ENCODE results near the gene PPP4R2.
"Not testable (repeated sequence)": the region's sequence is repeated elsewhere in the genome, so short reads cannot be mapped to it uniquely, and the experiment has no call there.

The PPP4R2 gene

DNA sequence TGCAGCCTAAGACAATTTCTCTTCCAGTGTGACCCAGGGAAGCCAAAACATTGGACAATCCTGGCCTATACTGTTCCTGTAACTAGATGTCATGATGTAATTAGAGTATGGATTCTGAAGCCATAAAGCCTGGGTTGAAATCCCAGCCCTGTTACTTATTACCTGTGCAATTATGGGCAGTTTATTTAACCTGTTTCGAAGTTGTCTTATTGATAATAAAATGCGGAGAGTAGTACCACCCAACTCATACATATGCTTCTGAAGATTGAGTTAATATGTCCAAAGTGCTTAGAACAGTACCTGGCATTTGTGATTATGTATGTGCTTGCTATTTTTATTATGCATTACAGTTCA, 30.1 kb downstream of the PPP4R2 start:
- no peak for DNase-seq

DNA sequence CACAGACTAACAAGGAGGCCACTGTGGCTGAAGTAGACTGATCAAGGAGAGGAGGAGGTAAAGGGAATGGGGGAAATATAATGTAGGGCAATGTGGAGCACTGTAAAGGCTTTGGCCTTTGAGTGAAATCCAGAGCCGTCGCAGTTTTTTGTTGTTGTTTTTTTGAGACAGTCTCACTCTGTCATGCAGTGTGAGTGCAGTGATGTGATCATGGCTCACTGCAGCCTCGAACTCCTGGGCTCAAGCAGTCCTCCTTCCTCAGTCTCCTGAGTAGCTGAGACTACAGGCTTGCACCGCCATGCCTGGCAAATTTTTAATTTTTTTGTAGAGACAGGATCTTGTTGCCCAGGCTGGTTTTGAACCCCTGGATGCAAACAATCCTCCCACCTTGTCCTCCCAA, 32.2 kb downstream of the PPP4R2 start:
- no peak for DNase-seq

DNA sequence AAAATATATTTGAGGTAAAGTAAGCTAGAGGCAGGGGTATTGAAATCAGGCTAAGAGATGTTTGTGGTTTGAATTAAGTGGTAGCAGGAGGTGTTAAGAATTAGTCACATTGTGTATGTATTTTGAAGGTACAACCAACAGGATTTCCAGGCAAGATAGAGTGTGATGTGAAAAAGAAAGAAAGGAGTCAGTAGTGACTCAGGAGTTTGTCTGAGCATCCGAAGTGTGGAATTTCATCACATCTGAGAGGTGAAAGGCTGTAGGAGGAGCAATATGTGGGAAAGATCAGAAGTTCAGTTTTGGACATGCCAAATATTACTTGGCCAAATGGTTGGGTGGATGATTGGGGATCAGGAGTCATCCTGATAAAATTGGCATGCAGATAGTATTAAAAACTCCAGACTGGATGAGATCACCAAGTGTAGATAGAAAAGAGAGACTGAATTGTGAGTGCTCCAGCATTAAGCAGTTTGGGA, 32.7 kb downstream of the PPP4R2 start:
- DNase-seq: no peak

DNA sequence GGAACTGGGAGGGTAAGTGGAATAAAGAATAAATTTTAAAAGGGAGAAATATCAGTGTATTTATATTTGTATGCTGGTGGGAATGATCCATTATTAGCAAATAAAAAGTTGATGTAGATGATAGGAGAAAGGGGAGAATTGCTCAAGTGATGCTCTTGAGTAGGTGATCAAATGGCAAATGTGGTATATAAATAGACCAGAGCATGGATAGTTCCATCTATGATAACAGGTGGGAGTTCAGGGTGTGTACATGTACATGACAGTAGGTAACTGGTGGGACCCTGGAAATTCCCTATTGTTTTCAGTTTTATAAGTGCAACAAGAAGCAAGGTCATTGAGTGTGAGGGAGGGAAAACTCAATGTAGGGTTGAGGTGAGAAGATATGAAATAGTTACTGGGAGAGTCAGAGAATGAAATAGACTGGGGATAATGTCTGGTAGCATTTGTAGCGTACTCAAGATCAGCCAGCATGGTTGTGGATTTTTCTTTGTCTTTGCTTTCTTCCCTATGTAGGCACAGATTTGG, 33.5 kb downstream of the PPP4R2 start:
- no peak for DNase-seq

DNA sequence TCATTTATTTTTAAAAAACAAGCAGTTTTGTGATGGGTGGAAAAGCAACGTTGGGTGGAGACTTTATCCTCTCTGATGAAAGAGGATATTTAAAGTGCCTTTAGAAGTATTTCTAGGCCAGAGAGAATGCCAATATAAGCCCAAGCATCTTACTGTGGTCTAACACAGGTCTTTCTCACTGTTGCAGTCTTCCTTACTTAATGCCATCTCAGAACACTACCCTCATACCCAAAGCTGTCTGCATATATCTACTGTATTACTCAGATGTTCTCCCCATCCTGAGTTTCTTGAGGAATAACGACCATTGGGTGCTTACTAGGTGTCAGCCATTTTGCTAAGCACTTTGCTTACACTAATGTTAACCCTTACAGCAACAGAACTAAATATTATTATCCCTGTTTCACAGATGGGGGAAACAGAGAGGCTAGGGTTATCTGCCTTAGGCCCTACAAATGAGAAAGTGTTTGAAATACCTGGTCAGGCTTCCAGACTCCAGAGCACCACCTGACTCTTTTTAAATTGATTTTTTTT, 35.0 kb downstream of the PPP4R2 start:
- no peak for DNase-seq

DNA sequence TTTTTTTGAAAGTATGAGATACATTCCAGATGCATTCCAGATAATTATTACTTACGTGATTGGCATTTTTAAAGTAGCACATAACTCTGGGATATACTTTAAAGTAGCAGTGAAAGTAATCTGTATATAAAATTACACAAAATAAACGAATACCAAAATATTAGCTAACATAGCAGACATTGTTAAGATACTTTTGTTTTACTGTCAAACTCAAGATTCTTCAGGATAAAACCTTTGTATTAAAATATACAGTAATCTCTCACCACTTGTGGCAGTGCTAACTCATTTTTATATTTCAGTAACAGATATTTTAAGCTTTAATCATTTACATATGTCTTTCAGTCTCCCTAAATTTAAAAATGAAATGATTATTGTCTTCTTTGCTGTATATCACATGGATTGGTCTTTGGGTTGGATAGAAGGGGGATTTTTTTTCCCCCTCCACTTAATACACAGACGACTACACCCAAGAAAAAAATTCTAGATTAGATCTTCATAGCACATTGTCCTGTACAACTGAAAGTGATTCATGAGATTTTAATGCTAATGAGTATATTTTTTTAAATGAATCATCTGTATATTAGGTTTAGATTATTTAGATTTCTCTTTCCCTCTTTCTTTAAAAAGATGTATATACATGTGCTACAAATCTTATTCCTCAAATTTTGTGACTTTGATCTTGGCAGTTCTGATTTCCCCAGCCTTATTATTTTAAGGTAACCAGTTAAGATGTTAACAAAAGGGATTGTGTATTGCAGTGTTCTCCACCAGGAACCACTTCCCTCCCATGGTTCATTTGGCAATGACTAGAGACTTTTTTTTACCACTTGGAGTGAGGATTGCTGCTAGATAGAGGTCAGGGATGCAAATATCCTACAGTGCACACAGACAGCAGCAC, 40.3 kb downstream of the PPP4R2 start:
- DNase-seq: no peak

DNA sequence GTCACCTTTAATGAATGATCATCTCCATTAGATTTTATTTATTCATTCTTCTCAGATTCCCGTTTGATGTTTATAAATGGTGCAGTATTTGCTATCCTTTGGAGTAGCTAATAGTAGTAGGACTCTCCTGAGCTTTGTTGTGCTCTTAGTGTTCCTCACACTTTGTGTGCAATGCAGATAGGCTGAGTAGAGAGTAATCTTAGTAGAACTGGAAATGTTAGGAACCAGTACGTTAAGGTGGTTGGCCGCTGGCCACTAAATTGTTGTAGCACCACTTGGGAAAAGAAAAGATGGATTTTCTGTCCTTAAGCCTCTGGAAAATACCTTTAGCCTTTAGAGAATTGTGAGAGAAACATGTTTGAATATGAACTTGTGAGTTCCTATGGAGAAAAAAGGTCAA, 44.9 kb downstream of the PPP4R2 start:
- DNase-seq: no peak

DNA sequence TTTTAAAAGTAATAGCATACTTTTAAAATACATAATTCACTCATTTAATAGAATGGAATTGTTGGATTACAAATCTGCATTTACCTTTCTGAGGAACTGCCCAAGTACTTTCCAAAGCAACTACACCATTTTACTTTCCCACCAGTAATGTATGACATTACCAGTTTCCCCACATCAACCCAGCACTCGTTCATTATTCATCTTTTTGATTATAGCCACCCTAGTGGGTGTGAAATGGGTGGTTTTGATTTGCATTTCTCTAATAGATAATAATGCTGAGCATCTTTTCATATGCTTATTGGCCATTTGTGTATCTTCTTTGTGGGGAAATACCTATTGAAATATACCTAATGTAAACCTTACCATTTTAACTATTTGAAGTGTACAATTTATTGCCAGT, 46.8 kb downstream of the PPP4R2 start:
- DNase-seq: no peak

DNA sequence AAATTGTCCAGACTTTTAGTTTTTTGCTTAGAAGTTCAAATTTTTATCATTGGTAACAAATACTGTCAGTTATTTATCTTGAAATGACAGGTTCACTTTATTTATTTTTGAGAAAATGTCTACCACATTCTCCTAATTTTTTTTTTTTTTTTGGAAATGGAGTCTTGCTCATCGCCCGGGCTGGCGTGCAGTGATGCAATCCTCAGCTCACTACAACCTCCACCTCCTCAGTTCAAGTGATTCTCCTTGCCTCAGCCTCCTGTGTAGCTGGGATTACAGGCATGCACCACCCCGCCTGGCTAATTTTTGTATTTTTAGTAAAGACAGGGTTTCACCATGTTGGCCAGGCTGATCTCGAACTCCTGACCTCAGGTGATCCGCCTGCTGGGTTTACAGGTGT, 48.8 kb downstream of the PPP4R2 start:
- DNase-seq: no peak

DNA sequence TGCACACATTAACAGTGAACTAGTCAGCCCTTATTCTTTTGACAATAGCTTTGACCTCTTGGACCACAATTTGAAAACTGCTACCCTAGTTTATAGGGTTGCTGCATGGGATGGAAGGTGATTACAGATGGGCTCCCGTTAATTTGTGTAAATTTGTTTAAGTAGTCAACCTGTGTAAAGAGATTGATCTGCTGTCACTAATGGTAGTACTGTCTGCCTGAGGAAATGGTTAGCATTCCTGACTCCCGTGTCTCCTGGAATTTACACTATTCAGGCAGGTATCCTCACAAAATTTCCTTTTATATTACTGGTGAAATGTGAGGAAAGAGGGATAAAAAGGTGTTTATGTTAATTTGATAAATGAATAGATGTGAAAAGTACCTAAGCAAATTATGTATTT, 49.6 kb downstream of the PPP4R2 start:
- no peak for DNase-seq

DNA sequence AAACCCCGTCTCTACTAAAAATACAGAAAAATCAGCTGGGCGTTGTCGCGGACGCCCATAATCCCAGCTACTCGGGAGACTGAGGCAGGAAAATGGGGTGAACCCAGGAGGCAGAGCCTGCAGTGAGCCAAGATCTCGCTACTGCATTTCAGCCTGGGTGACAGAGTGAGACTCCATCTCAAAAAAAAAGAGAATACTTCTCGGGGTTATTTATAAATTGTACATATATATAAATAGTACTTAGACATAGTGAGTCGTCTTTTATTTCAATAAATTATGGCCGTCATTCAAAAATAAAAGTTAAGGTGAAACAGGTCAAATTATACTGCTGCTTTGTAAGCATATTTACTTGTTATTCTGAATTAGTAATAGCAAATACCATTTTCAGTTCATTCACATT, 52.7 kb downstream of the PPP4R2 start:
- no peak for DNase-seq

DNA sequence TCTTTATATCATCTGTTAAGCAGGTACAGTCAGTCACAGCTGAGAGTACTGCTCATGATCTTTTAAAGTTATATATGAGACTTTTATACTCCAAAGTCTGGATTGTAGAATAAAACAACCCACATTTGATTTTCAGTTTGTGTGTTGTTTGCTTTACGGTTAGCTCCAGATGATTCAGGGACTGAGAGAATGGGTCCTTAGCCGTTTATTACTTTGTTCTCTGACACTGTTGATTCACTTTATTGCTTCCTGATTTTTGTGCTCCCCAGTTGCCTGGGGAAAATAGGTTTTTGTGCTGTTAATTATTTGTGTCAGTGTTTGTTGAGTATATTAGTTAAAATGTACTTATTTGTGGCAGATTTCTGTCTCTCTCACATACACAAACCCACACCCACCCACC, 56.2 kb downstream of the PPP4R2 start:
- DNase-seq: no peak

DNA sequence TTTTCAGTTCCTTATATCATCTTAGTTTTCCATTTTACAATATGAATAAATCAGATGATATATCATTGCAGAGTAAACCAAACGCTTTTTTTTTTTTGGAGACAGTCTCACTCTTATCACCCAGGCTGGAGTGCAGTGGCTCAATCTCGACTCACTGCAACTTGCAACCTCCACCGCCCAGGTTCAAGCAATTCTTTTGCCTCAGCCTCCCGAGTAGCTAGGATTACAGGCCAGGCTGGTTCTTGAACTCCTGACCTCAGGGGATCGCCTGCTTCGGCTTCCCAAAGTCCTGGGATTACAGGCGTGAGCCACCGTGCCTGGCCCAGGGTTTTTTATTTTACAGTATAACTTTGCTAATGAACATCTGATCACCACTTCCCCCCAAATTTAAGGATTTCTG, 59.0 kb downstream of the PPP4R2 start:
- DNase-seq: no peak

DNA sequence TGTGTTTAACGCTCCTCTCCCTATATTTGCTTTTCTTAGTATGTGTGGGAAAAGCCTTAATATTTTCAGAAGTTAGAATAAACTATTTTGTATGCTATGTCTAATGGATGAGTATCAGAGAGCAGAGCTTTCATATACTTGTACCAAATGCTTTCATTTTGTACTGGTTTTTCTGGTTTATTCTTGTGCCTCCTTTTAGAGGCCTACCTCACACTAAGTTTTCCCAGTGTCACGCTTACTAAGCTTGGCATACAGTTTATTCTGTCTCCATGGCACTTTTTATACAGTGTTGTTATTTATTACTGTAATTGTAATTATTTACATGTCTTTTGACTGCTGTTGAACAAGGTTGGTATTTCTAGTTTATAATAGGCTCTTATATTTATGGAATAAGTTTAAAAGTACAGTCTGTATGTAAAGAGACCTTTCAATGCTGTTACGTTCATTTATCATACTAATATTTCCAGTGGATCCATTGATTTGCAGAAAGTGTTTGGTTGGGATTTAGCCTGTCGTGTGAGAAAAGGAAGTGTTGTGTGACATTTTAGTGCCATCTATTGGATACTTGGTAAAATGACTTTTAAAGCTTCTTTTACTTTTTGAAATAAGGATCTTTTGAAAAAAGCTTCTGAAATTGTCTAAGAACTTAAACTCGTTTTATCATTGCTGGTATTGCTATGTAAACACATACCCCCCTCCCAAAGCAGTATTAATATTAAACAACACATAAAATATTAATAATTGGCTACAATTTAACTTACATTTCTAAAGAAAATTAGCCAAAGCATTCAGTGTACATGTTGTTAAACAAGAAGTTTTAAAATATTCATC, 59.6 kb downstream of the PPP4R2 start:
- DNase-seq: no peak

DNA sequence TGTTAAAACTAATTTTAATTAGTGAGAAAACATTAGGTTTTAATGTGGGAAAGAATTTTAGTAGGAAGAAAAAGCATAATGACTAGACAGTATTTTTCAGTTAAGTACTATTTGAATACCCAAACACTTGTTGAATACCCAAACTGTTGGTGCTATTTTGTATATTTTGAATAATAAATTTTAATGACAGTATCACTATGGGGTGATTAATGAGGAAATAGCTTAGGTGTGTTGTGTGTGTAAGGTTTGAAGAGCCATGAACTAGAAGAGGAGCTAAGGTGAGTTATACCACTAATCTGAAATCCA, 60.2 kb downstream of the PPP4R2 start:
- no peak for DNase-seq

DNA sequence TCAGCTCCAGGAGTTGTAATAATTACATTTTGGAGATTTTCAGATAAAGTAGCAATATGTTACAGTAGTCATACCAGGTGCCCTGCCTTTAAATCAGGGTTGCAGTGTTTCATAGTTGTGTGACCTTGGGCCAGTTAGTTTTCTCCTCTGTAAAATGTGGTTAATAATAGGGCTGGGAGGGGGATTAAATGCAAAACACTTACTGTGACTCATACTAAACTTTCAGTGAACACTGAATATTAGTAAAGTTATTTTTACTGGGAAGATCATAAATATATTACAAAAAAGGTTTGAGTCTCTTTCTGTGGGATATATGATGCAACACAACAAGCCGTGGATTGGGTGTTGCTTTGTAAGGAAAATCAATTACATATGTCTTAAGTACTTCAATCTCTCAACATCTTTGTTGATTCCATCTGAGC, 63.7 kb downstream of the PPP4R2 start:
- no peak for DNase-seq

DNA sequence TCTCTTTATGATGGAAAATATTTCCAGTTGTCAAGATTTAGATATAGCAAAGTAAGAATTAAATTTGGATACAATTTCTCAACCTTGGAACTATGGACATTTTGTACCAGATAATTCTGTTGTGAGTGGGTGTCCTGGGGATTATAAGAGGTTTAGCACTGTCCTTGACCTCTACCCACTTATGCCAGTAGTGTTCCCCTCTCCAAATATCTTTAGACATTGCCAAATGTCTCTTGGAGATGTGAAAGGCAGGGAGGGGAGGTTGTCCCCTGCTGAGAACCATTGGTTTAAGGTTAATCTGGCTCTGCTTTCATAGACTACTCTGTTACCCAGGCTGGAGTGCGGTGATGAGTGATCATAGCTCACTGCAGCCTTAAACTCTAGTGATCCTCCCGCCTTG, 64.8 kb downstream of the PPP4R2 start, which contains the start of gene EBLN2:
Gene EBLN2, plus strand, starts transcription at position 244 of the 400 bp plus-strand sequence. CDS start 423 bp downstream, outside the sequence.
- DNase-seq: no peak

DNA sequence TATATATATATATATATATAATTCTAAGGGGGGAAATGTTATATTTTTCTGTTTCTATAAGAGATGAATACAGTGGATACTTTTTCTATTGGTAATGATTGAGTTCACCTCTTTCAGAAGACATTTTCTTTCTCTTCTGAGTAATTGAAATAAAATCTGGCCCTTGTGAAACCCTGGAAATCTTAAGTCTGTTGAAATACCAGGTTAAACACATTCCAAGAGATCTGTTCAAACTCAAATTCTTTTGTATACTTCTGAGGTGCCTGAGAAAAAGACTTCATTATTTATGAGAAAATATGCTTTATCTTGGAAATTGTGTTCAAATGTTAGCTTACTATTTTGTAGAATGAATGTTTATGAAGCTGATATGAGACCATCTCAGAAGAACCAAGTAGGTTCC, 69.6 kb downstream of the PPP4R2 start:
- not testable (repeated sequence) for DNase-seq

DNA sequence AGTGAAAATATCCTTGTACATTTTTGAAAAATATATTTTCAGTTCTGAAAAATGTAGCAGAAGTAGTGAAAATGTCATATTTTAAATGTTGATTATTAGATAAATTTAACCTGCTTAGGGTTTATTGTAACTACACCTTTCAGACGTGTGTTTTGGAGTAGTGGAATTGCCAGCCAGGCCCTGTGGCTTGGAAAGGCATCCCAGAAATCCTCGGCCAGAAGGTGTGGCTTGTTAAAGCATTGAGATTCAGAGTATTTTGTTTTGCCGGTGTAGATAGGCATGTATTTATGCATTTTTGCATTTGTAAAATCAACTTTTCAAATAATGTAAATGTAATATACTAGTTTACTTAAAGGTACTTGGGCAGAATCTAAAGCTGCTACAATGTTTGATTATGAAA, 71.8 kb downstream of the PPP4R2 start:
- no peak for DNase-seq

DNA sequence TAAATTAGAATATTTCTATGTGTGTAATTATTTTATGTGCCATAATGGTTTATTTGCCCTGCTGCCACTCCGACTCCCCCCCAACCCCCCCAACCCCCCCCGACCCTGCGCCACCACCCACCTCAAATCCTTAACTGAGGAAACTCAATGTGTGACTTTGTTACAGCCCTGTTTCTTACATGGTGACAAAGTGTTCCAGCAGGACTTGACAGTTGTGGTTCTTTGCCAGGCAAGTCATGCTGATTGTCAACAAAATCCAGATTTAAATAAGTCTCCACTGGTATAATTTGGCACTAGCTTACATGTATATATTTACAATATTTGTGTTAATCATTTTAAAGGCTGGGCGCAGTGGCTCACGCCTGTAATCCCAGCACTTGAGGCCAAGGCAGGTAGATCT, 72.6 kb downstream of the PPP4R2 start:
- DNase-seq: no peak

DNA sequence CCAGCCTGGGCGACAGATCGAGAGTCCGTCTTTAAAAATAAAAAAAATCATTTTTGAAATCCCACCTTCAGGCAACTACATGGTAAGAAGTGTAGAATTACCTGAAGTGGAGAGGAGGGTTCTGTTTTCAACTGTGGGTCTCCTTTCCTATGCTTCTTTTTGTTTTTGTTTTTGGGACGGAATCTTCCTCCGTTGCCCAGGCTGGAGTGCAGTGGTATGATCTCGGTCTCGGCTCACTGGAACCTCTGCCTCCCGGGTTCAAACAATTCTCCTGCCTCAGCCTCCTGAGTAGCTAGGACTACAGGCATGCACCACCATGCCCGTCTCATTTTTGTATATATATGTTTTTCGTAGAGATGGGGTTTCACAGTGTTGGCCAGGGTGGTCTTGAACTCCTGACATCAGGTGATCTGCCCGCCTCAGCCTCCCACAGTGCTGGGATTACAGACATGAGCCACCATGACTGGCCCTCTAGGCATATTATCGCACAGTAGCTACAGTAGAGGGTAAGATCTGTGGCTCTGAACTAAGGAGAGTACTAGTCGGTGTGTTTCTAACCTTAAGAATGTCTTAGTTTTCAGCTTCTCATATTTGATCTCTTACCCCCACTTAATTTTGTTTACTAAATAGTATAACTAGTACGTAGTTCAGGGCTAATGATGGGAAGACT, 73.3 kb downstream of the PPP4R2 start:
- no peak for DNase-seq

DNA sequence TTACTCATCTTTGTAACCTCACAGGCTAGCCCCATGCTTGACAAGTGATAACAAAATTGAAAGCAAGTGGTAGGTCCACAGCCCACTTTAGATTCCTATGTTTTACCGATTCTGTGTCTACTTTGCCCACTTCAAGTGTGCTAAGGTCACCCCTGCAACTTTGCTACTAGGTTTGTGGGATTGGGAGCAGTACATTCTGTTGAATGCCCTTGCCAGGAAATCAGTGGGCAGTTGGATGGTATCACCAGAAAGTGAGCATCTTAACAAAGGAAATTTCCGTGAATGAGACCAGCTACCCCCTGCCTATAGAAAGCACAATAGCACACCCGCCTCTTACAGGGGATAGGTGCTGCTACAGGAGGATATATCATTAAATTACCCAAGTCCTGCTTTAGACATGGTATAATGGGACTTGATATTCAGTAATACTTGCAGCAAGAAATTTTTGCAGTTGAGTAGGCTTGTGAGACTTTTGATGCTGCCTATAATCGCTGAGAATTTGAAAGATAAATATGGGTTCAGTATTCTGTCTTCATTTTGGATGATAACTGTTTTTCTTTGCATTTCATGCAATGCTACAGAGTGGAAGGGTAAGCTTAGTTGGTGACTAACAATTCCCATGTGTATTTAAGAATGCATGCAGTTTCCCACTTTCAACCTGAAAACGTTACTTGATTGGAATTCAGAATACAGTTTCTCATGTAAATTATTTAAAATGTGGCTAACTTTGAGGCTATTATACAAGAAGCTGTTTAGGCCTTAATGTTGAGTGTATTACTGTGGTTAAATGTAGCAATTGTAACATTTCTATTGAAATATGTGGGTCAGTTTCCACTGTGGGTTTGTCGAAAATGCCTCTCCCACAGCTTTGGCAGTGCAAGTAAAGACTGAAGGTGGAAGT, 74.3 kb downstream of the PPP4R2 start:
- no peak for DNase-seq
